HepG2 (cell line): ENCODE results near the gene CST3. TPM values are rescaled to one million over a fixed set of nuclear protein-coding genes. Genes with fewer than 3 reads are reported as not detected.

Experiments used
- CEBPB ChIP-seq: IDR thresholded peaks from 2 replicates; pipeline ENCODE4 v1.6.1; 2011; ENCODE audit warnings: low read depth, low read length, improper control_type of control experiment, borderline replicate concordance
- FOXP1 ChIP-seq, 2 experiments: fragments of 450-650 bp in 1 of 2; IDR thresholded peaks; 2 replicates each; pipeline ENCODE4 v1.6.1; 2017 to 2018; ENCODE audit warnings: antibody characterized with exemption in 1 of 2
- GABPA ChIP-seq, 2 experiments: IDR thresholded peaks; 2 replicates each; pipeline ENCODE4 v1.6.1; 2011 to 2016; ENCODE audit warnings: low read depth in 2 of 2, low read length in 1 of 2, missing biosample characterization in 1 of 2, missing genetic modification characterization in 1 of 2
- GATAD1 ChIP-seq: IDR thresholded peaks from 2 replicates; pipeline ENCODE4 v1.6.1; 2016; ENCODE audit warnings: missing genetic modification reagents, missing compliant biosample characterization
- NCOR1 ChIP-seq: fragments of 200-600 bp; sonication (generic); IDR thresholded peaks from 2 replicates; pipeline ENCODE4 v1.7.0; 2017; ENCODE audit warnings: antibody characterized with exemption, low read length, borderline replicate concordance
- NR2F2 ChIP-seq: IDR thresholded peaks from 2 replicates; pipeline ENCODE4 v1.6.1; 2012; ENCODE audit warnings: low read depth, inconsistent platforms, borderline replicate concordance
- RFX1 ChIP-seq: fragments of 450-650 bp; IDR thresholded peaks from 2 replicates; pipeline ENCODE4 v1.6.1; 2017
- TBX2 ChIP-seq: sonication (generic); formaldehyde crosslinking; IDR thresholded peaks from 2 replicates; pipeline ENCODE4 v1.5.0; 2020; ENCODE audit warnings: missing genetic modification reagents, mild to moderate bottlenecking, borderline replicate concordance
- ZBTB21 ChIP-seq: sonication (generic); formaldehyde crosslinking; IDR thresholded peaks from 2 replicates; pipeline ENCODE4 v1.4.0; 2020; ENCODE audit warnings: missing genetic modification reagents
- ZFP36L2 ChIP-seq: sonication (generic); formaldehyde crosslinking; IDR thresholded peaks from 2 replicates; pipeline ENCODE4 v1.4.0; 2020; ENCODE audit warnings: missing genetic modification reagents
- ZNF354B ChIP-seq: sonication (generic); formaldehyde crosslinking; IDR thresholded peaks from 2 replicates; pipeline ENCODE4 v1.8.0; 2022; ENCODE audit warnings: mild to moderate bottlenecking, missing genetic modification reagents
- ZNF432 ChIP-seq: sonication (generic); formaldehyde crosslinking; IDR thresholded peaks from 2 replicates; pipeline ENCODE4 v1.5.0; 2020; ENCODE audit warnings: missing genetic modification reagents, mild to moderate bottlenecking, borderline replicate concordance
- polyA plus RNA-seq, 8 experiments: library from polyadenylated mRNA; depleted of rRNA in 3 of 8; stranded (reverse) in 7 of 8; unstranded in 1 of 8; fragments of >200 nt; fragmentation: Illumina TruSeq in 4 of 8; extraction: Trizol in 4 of 8; gene quantifications; 2 replicates each; pipeline versions ENCODE4 v1.2.1 to v1.2.3, GENCODE V29; 2011 to 2016; ENCODE audit warnings: low read depth in 4 of 8, missing spikeins in 1 of 8, mixed read lengths in 1 of 8; ENCODE audit not compliant: insufficient read depth in 1 of 8
- total RNA-seq, 5 experiments: library from RNA; depleted of rRNA; stranded (reverse); fragments of >200 nt; fragmentation: Illumina TruSeq; extraction: Trizol; gene quantifications; 2 replicates each; pipeline ENCODE4 v1.2.3, GENCODE V29; 2016; ENCODE audit warnings: low read depth in 1 of 5
- TF ChIP-seq, protein P1 (sequence below): sonication (generic); formaldehyde crosslinking; IDR thresholded peaks from 2 replicates; pipeline ENCODE4 v1.5.1; 2020; ENCODE audit warnings: mild to moderate bottlenecking, missing genetic modification reagents
- TF ChIP-seq, protein P2 (sequence below): IDR thresholded peaks from 2 replicates; pipeline ENCODE4 v1.6.1; 2012; ENCODE audit warnings: low read length, improper control_type of control experiment
- TF ChIP-seq, protein P3 (sequence below): sonication (generic); formaldehyde crosslinking; IDR thresholded peaks from 2 replicates; pipeline ENCODE4 v1.4.0; 2020; ENCODE audit warnings: missing genetic modification reagents
- TF ChIP-seq, protein P4 (sequence below): sonication (generic); formaldehyde crosslinking; IDR thresholded peaks from 2 replicates; pipeline ENCODE4 v1.9.0; 2021; ENCODE audit warnings: missing genetic modification reagents, borderline replicate concordance

CST3 gene
- total and polyA plus RNA-seq, 2 of the 13 experiments (the other 11 are each of a cell fraction or from before 2014, with no cell fraction given): 690 to 1,005 TPM

DNA sequence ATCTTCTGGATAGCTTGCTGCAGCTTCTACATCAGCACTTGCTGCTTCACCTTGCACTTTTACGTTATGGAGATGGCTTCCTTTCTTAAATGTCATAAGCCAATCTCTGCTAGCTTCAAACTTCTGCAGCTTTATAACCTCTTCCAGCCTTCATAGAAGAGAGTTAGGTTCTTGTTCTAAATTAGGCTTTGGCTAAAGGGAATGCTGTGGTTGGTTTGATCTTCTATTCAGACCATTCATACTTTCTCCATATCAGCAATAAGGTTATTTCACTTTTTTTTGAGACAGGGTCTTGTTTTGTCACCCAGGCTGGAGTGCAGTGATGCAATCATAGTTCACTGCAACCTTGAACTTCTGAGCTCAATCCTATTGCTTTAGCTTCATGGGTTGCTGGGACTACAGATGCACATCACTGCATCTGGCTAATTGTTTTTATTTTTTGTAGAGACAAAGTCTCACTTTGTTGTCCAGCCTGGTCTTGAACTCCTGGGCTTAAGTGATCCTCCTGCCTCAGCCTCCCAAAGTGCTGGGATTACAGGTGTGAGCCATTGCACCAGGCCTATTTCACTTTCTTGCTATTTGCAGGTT is 12.2 kb upstream of the CST3 start (continued):
- peak; percentile 19; the same call in 1 of the 2 replicates for TF ChIP-seq GATAD1 (CRISPR knock-in tag)
- peak; percentile 30; the same call in 1 of the 2 replicates for TF ChIP-seq RFX1
- no peak for TF ChIP-seq ZFP36L2 (CRISPR knock-in tag)
- TF ChIP-seq, protein P1, sequence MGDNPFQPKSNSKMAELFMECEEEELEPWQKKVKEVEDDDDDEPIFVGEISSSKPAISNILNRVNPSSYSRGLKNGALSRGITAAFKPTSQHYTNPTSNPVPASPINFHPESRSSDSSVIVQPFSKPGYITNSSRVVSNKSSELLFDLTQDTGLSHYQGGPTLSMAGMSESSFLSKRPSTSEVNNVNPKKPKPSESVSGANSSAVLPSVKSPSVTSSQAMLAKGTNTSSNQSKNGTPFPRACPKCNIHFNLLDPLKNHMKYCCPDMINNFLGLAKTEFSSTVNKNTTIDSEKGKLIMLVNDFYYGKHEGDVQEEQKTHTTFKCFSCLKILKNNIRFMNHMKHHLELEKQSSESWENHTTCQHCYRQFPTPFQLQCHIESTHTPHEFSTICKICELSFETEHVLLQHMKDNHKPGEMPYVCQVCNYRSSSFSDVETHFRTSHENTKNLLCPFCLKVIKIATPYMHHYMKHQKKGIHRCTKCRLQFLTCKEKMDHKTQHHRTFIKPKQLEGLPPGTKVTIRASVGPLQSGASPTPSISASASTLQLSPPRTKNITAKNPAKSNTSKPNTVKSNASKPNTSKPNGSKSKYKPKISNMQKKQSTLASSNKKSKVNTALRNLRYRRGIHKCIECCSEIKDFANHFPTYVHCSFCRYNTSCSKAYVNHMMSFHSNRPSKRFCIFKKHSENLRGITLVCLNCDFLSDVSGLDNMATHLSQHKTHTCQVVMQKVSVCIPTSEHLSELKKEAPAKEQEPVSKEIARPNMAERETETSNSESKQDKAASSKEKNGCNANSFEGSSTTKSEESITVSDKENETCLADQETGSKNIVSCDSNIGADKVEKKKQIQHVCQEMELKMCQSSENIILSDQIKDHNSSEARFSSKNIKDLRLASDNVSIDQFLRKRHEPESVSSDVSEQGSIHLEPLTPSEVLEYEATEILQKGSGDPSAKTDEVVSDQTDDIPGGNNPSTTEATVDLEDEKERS (CRISPR knock-in tag): peak; percentile 54; the same call in 1 of the 2 replicates
- TF ChIP-seq, protein P2, sequence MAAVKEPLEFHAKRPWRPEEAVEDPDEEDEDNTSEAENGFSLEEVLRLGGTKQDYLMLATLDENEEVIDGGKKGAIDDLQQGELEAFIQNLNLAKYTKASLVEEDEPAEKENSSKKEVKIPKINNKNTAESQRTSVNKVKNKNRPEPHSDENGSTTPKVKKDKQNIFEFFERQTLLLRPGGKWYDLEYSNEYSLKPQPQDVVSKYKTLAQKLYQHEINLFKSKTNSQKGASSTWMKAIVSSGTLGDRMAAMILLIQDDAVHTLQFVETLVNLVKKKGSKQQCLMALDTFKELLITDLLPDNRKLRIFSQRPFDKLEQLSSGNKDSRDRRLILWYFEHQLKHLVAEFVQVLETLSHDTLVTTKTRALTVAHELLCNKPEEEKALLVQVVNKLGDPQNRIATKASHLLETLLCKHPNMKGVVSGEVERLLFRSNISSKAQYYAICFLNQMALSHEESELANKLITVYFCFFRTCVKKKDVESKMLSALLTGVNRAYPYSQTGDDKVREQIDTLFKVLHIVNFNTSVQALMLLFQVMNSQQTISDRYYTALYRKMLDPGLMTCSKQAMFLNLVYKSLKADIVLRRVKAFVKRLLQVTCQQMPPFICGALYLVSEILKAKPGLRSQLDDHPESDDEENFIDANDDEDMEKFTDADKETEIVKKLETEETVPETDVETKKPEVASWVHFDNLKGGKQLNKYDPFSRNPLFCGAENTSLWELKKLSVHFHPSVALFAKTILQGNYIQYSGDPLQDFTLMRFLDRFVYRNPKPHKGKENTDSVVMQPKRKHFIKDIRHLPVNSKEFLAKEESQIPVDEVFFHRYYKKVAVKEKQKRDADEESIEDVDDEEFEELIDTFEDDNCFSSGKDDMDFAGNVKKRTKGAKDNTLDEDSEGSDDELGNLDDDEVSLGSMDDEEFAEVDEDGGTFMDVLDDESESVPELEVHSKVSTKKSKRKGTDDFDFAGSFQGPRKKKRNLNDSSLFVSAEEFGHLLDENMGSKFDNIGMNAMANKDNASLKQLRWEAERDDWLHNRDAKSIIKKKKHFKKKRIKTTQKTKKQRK: no peak
- TF ChIP-seq NR2F2: 0 out of 2 replicates have a peak, but pooled peaks have one; percentile 18
- TF ChIP-seq ZNF354B: peak; percentile 76; the same call in 1 of the 2 replicates
- TF ChIP-seq TBX2 (CRISPR knock-in tag): peak; percentile 52; the same call in 1 of the 2 replicates
- no peak for TF ChIP-seq FOXP1 (IDR thresholded peaks at IDR 0.05)
- peak; percentile 37; the same call in 1 of the 2 replicates for TF ChIP-seq FOXP1 (CRISPR knock-in tag; IDR thresholded peaks at IDR 0.05)
- TF ChIP-seq ZNF432 (CRISPR knock-in tag): no peak
- TF ChIP-seq, protein P3, sequence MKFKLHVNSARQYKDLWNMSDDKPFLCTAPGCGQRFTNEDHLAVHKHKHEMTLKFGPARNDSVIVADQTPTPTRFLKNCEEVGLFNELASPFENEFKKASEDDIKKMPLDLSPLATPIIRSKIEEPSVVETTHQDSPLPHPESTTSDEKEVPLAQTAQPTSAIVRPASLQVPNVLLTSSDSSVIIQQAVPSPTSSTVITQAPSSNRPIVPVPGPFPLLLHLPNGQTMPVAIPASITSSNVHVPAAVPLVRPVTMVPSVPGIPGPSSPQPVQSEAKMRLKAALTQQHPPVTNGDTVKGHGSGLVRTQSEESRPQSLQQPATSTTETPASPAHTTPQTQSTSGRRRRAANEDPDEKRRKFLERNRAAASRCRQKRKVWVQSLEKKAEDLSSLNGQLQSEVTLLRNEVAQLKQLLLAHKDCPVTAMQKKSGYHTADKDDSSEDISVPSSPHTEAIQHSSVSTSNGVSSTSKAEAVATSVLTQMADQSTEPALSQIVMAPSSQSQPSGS: peak; percentile 75
- 0 out of 2 replicates have a peak, but pooled peaks have one; percentile 56 for TF ChIP-seq ZBTB21 (CRISPR knock-in tag)
- TF ChIP-seq, protein P4, sequence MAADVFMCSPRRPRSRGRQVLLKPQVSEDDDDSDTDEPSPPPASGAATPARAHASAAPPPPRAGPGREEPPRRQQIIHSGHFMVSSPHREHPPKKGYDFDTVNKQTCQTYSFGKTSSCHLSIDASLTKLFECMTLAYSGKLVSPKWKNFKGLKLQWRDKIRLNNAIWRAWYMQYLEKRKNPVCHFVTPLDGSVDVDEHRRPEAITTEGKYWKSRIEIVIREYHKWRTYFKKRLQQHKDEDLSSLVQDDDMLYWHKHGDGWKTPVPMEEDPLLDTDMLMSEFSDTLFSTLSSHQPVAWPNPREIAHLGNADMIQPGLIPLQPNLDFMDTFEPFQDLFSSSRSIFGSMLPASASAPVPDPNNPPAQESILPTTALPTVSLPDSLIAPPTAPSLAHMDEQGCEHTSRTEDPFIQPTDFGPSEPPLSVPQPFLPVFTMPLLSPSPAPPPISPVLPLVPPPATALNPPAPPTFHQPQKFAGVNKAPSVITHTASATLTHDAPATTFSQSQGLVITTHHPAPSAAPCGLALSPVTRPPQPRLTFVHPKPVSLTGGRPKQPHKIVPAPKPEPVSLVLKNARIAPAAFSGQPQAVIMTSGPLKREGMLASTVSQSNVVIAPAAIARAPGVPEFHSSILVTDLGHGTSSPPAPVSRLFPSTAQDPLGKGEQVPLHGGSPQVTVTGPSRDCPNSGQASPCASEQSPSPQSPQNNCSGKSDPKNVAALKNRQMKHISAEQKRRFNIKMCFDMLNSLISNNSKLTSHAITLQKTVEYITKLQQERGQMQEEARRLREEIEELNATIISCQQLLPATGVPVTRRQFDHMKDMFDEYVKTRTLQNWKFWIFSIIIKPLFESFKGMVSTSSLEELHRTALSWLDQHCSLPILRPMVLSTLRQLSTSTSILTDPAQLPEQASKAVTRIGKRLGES (CRISPR knock-in tag): 0 out of 2 replicates have a peak, but pooled peaks have one; percentile 28
- no peak for TF ChIP-seq GABPA (IDR thresholded peaks at IDR 0.05; ENCODE audit: low read depth, low read length)
- 0 out of 2 replicates have a peak, but pooled peaks have one; percentile 7 for TF ChIP-seq GABPA (CRISPR knock-in tag; IDR thresholded peaks at IDR 0.05; ENCODE audit: low read depth)
- peak; percentile 70; the same call in 1 of the 2 replicates for TF ChIP-seq NCOR1
- peak; percentile 97 for TF ChIP-seq CEBPB
- TF ChIP-seq, all 625 proteins: peak for 84
